Ovary (tissue), 9 donors: ENCODE measurements around the gene ODC1. TPM values are rescaled to one million over a fixed set of nuclear protein-coding genes. Genes with fewer than 3 reads are reported as not detected.

ENCODE experiments used
- DNase-seq, 5 donors: peaks; one replicate each; pipeline ENCODE4 v3.0.0-alpha.2; 2019 to 2020
- H3K27ac ChIP-seq, 2 donors: fragments of 200-600 bp; one replicate each; pipeline versions ENCODE4 v1.5.1 to v1.8.0; 2019 to 2022
- H3K27me3 ChIP-seq: fragments of 200-600 bp; one replicate; pipeline ENCODE4 v1.8.0; 2022
- H3K36me3 ChIP-seq: fragments of 200-600 bp; sonication (generic); one replicate; pipeline ENCODE4 v1.5.1; 2019
- H3K4me1 ChIP-seq: one replicate; pipeline ENCODE4 v1.8.1; 2013; ENCODE audit warnings: mild to moderate bottlenecking, moderate library complexity; ENCODE audit not compliant: insufficient read depth
- H3K4me3 ChIP-seq: fragments of 200-600 bp; sonication (generic); one replicate; pipeline ENCODE4 v1.5.1; 2017
- H3K9me3 ChIP-seq, 2 donors: fragments of 200-600 bp in 1 of 2; sonication (generic) in 1 of 2; one replicate each; pipeline versions ENCODE4 v1.5.1 to v1.8.1; 2013 to 2019; ENCODE audit warnings: mild to moderate bottlenecking in 1 of 2, moderate library complexity in 1 of 2
- CTCF ChIP-seq, 3 donors: fragments of 450-650 bp in 2 of 3; fragments of 200-600 bp in 1 of 3; IDR thresholded peaks; one replicate each; pipeline versions ENCODE4 v1.5.1 to v1.8.0; 2016 to 2022; ENCODE audit warnings: antibody characterized with exemption in 3 of 3, mild to moderate bottlenecking in 1 of 3
- EP300 ChIP-seq: sonication (generic); formaldehyde crosslinking; IDR thresholded peaks from one replicate; pipeline ENCODE4 v1.6.1; 2017; ENCODE audit warnings: antibody characterized with exemption
- POLR2A ChIP-seq: fragments of 450-650 bp; IDR thresholded peaks from one replicate; pipeline ENCODE4 v1.6.1; 2017; ENCODE audit warnings: antibody characterized with exemption, mild to moderate bottlenecking, moderate library complexity
- WGBS, 3 donors: extraction: QIAGEN DNeasy Blood & Tissue Kit in 1 of 3; methylation state at CpG; one replicate each; pipeline versions ENCODE4 v1.1.5 to v1.1.7; 2013 to 2017; 5-methylcytosine and 5-hydroxymethylcytosine counted together
- intact Hi-C, 4 donors: fragments of 100-400 bp; cut with DNase I; formaldehyde crosslinking; loops; one replicate each; pipeline versions ENCODE4 v1.11.0 to v1.15.1; 2022 to 2023
- polyA plus RNA-seq, 2 donors: library from polyadenylated mRNA; stranded (reverse); fragments of 200-250 nt in 1 of 2; fragments of 350-450 nt in 1 of 2; fragmentation: Illumina TruSeq in 1 of 2; extraction: RNeasy Lipid Tissue Mini Kit (QIAGEN cat#74804) in 1 of 2; gene quantifications; one replicate each; pipeline ENCODE4 v1.2.3, GENCODE V29; 2013 to 2014
- total RNA-seq, 7 donors: library from RNA; depleted of rRNA in 2 of 7; stranded (reverse); fragments of >200 nt in 2 of 7; fragmentation: NEBNext Ultra II Directional in 3 of 7; extraction: Animal tissue kit (Norgen Biotek cat#: 25700) in 3 of 7; gene quantifications; one replicate each; pipeline versions ENCODE4 v1.1.0 to v1.2.4, GENCODE V29; 2016 to 2023
- donor health status: DM: no; HTN: no; CAD: no; lungs with moderate emphysema.
- donor health status: DM: no; HTN: no; CAD: no.
- donor health status: Bipolar disorder and iron deficiency.
- donor health status: DM: yes; HTN: yes; CAD: no.
- donor health status: DM: no; HTN: no; CAD: no.
- donor health status: DM: yes; HTN: yes; CAD: no.

Gene ODC1
- total and polyA plus RNA-seq, 9 donors: 29.1 to 160 (median 55.7) TPM

GRCh38 chr2:10396464-10396863 lies 51.7 kb downstream of the ODC1 start:
- no peak for DNase-seq
- no peaks in the 10 kb centered on the region for H3K36me3 ChIP-seq
- no peak overlapping the region for H3K4me3 ChIP-seq
- no peaks in the 10 kb centered on the region for H3K4me1 ChIP-seq
- WGBS, 3 donors: 82 to 87% (median 85%) methylated on average over 13 of the region's 13 CpGs
- H3K27ac ChIP-seq: no peak overlapping the region
- no peaks in the 10 kb centered on the region for H3K9me3 ChIP-seq
- intact Hi-C loops: no loop called here
- no peak for TF ChIP-seq EP300
- no peak for TF ChIP-seq POLR2A
- TF ChIP-seq CTCF (IDR thresholded peaks at IDR 0.05): no peak
- no peaks in the 10 kb centered on the region for H3K27me3 ChIP-seq

- DNase-seq: no peak
- Histone ChIP-seq H3K9me3 (no peaks in the 10 kb centered on the region), H3K27ac (no peak overlapping the region), H3K4me1 (no peaks in the 10 kb centered on the region), H3K4me3 (no peak overlapping the region), H3K27me3 (no peaks in the 10 kb centered on the region), H3K36me3 (no peaks in the 10 kb centered on the region)
- intact Hi-C loops: no loop called here
- no peak for TF ChIP-seq POLR2A
- TF ChIP-seq CTCF (IDR thresholded peaks at IDR 0.05): no peak
- no peak for TF ChIP-seq EP300
- 88 to 89% (median 88%) methylated on average over 14 of the region's 14 CpGs for WGBS, 3 donors
These were observed 52.2 kb downstream of the ODC1 start for GRCh38 chr2:10395893-10396292.

- no peaks in the 10 kb centered on the region for H3K9me3 ChIP-seq
- intact Hi-C loops: no loop called here
- H3K4me3 ChIP-seq: no peak overlapping the region
- no peaks in the 10 kb centered on the region for H3K36me3 ChIP-seq
- no peaks in the 10 kb centered on the region for H3K4me1 ChIP-seq
- no peak overlapping the region for H3K27ac ChIP-seq
- no peaks in the 10 kb centered on the region for H3K27me3 ChIP-seq
- 78 to 91% (median 90%) methylated on average over 4 of the region's 4 CpGs for WGBS, 3 donors
- no peak for DNase-seq
- TF ChIP-seq CTCF (IDR thresholded peaks at IDR 0.05) (no peak), POLR2A (no peak), EP300 (no peak)
These were observed 54.5 kb downstream of the ODC1 start for GRCh38 chr2:10393640-10393982.

GRCh38 chr2:10392951-10393639 lies 55.0 kb downstream of the ODC1 start:
- Histone ChIP-seq H3K4me1 (no peaks in the 10 kb centered on the region), H3K9me3 (no peaks in the 10 kb centered on the region), H3K27ac (no peak overlapping the region), H3K36me3 (no peaks in the 10 kb centered on the region), H3K4me3 (no peak overlapping the region), H3K27me3 (no peaks in the 10 kb centered on the region)
- intact Hi-C loops: no loop called here
- no peak for DNase-seq
- WGBS, 3 donors: 78 to 88% (median 79%) methylated on average over 9 of the region's 9 CpGs
- TF ChIP-seq POLR2A (no peak), EP300 (no peak), CTCF (IDR thresholded peaks at IDR 0.05) (no peak)
